HG03159 (cell line): ENCODE data around the gene USP6NL.
A peak's percentile ranks its signal among the peaks of the same experiment; 100 is the strongest.
"Not testable (repeated sequence)": the region's sequence is repeated elsewhere in the genome, so short reads cannot be mapped to it uniquely, and the experiment has no call there.

Experiments used
- ATAC-seq: cut with Tn5 transposase; IDR thresholded peaks from one replicate; pipeline ENCODE4 v1.9.1; 2021; ENCODE audit warnings: mild to moderate bottlenecking, moderate library complexity; ENCODE audit not compliant: unreplicated experiment

Gene USP6NL

GRCh38 chr10:11611248-11612020 lies at the start of gene USP6NL:
TSS of gene USP6NL (minus strand) at chr10:11611650. CDS start at chr10:11597634, 14,016 bp downstream.
- ATAC-seq, result peak; percentile 57

- ATAC-seq, result no peak
These were observed 47.4 kb upstream of the USP6NL start for GRCh38 chr10:11658801-11659368.

- no peak for ATAC-seq
These were observed 44.4 kb upstream of the USP6NL start for GRCh38 chr10:11655836-11656235.

GRCh38 chr10:11654659-11655058 lies 43.2 kb upstream of the USP6NL start:
- ATAC-seq, result no peak

GRCh38 chr10:11653758-11654471 lies 42.5 kb upstream of the USP6NL start:
- ATAC-seq, result no peak

- no peak for ATAC-seq
These were observed 36.2 kb upstream of the USP6NL start for GRCh38 chr10:11647676-11648075.

- ATAC-seq, result no peak
These were observed 35.0 kb upstream of the USP6NL start for GRCh38 chr10:11646450-11646849.

- no peak for ATAC-seq
These were observed 31.6 kb upstream of the USP6NL start for GRCh38 chr10:11643039-11643438.

GRCh38 chr10:11642566-11642965 lies 31.1 kb upstream of the USP6NL start:
- ATAC-seq, result no peak

GRCh38 chr10:11639849-11640764 lies 28.7 kb upstream of the USP6NL start:
- no peak for ATAC-seq

GRCh38 chr10:11639362-11639761 lies 27.9 kb upstream of the USP6NL start:
- ATAC-seq, result no peak

GRCh38 chr10:11638055-11638698 lies 26.7 kb upstream of the USP6NL start:
- peak; percentile 57 for ATAC-seq

GRCh38 chr10:11636697-11637303 lies 25.4 kb upstream of the USP6NL start:
- ATAC-seq, result no peak

GRCh38 chr10:11631890-11632587 lies 20.6 kb upstream of the USP6NL start:
- ATAC-seq, result peak; percentile 99

- no peak for ATAC-seq
These were observed 19.8 kb upstream of the USP6NL start for GRCh38 chr10:11631291-11631690.

- ATAC-seq, result no peak
These were observed 18.3 kb upstream of the USP6NL start for GRCh38 chr10:11629731-11630130.

- not testable (repeated sequence) for ATAC-seq
These were observed 16.5 kb upstream of the USP6NL start for GRCh38 chr10:11627941-11628340.

GRCh38 chr10:11626071-11626470 lies 14.6 kb upstream of the USP6NL start:
- ATAC-seq, result no peak

- peak; percentile 85 for ATAC-seq
These were observed 13.7 kb upstream of the USP6NL start for GRCh38 chr10:11625019-11625735.
